ENCODE results near the gene FABP3.
A peak's percentile ranks its signal among the peaks of the same experiment; 100 is the strongest.

FABP3 gene

GRCh38 chr1:31366796-31367195 is 6.1 kb downstream of the FABP3 start:
- Histone ChIP-seq H3K79me2 (no peaks in the 10 kb centered on the region), H3K4me1 (peaks cover 4% of the 10 kb centered on the region), H3K4me2 (ENCODE audit: low read length) (no peak overlapping the region), H3K4me3 (ENCODE audit: low read depth, low read length) (no peak overlapping the region), H3K27ac (no peak overlapping the region), H3K9ac (no peak overlapping the region), H3K36me3 (ENCODE audit: control insufficient read depth, insufficient read depth, low read length) (no peaks in the 10 kb centered on the region), H3K27me3 (ENCODE audit: control insufficient read depth, insufficient read depth, low read length) (no peaks in the 10 kb centered on the region), H2AFZ (no peak overlapping the region), H3K9me3 (ENCODE audit: control insufficient read depth, low read length) (no peaks in the 10 kb centered on the region)
- no peak for TF ChIP-seq CTCF (IDR thresholded peaks at IDR 0.05)

GRCh38 chr1:31364561-31365250 is 8.2 kb downstream of the FABP3 start:
- Histone ChIP-seq H3K4me3 (ENCODE audit: low read depth, low read length) (no peak overlapping the region), H3K36me3 (ENCODE audit: control insufficient read depth, insufficient read depth, low read length) (no peaks in the 10 kb centered on the region), H3K9me3 (ENCODE audit: control insufficient read depth, low read length) (no peaks in the 10 kb centered on the region), H2AFZ (no peak overlapping the region), H3K9ac (no peak overlapping the region), H3K27me3 (ENCODE audit: control insufficient read depth, insufficient read depth, low read length) (no peaks in the 10 kb centered on the region), H3K4me2 (ENCODE audit: low read length) (peak overlapping the region; percentile 32), H3K4me1 (peaks cover 4% of the 10 kb centered on the region), H3K27ac (no peak overlapping the region), H3K79me2 (no peaks in the 10 kb centered on the region)
- no peak for TF ChIP-seq CTCF (IDR thresholded peaks at IDR 0.05)

- Histone ChIP-seq H3K27ac (no peak overlapping the region), H3K9me3 (ENCODE audit: control insufficient read depth, low read length) (no peaks in the 10 kb centered on the region), H3K9ac (no peak overlapping the region), H3K79me2 (no peaks in the 10 kb centered on the region), H3K36me3 (ENCODE audit: control insufficient read depth, insufficient read depth, low read length) (no peaks in the 10 kb centered on the region), H2AFZ (no peak overlapping the region), H3K4me2 (ENCODE audit: low read length) (no peak overlapping the region), H3K27me3 (ENCODE audit: control insufficient read depth, insufficient read depth, low read length) (no peaks in the 10 kb centered on the region), H3K4me1 (no peaks in the 10 kb centered on the region), H3K4me3 (ENCODE audit: low read depth, low read length) (no peak overlapping the region)
- no peak for TF ChIP-seq CTCF (IDR thresholded peaks at IDR 0.05)
These were observed 10.8 kb downstream of the FABP3 start for GRCh38 chr1:31362032-31362431.

GRCh38 chr1:31361607-31362006 is 11.3 kb downstream of the FABP3 start:
- Histone ChIP-seq H3K79me2 (no peaks in the 10 kb centered on the region), H3K27ac (no peak overlapping the region), H3K9ac (no peak overlapping the region), H3K9me3 (ENCODE audit: control insufficient read depth, low read length) (no peaks in the 10 kb centered on the region), H2AFZ (no peak overlapping the region), H3K36me3 (ENCODE audit: control insufficient read depth, insufficient read depth, low read length) (no peaks in the 10 kb centered on the region), H3K4me3 (ENCODE audit: low read depth, low read length) (no peak overlapping the region), H3K4me1 (no peaks in the 10 kb centered on the region), H3K4me2 (ENCODE audit: low read length) (no peak overlapping the region), H3K27me3 (ENCODE audit: control insufficient read depth, insufficient read depth, low read length) (no peaks in the 10 kb centered on the region)
- no peak for TF ChIP-seq CTCF (IDR thresholded peaks at IDR 0.05)

GRCh38 chr1:31356427-31356826 is 16.4 kb downstream of the FABP3 start:
- Histone ChIP-seq H3K36me3 (ENCODE audit: control insufficient read depth, insufficient read depth, low read length) (no peaks in the 10 kb centered on the region), H3K9ac (no peak overlapping the region), H3K27ac (no peak overlapping the region), H3K27me3 (ENCODE audit: control insufficient read depth, insufficient read depth, low read length) (no peaks in the 10 kb centered on the region), H3K9me3 (ENCODE audit: control insufficient read depth, low read length) (no peaks in the 10 kb centered on the region), H3K79me2 (no peaks in the 10 kb centered on the region), H2AFZ (no peak overlapping the region), H3K4me1 (no peaks in the 10 kb centered on the region), H3K4me3 (ENCODE audit: low read depth, low read length) (no peak overlapping the region), H3K4me2 (ENCODE audit: low read length) (no peak overlapping the region)
- no peak for TF ChIP-seq CTCF (IDR thresholded peaks at IDR 0.05)

Data from parathyroid adenoma (tissue), 2 donors.